ENCODE results near the gene HTR1B. TPM values are rescaled to one million over a fixed set of nuclear protein-coding genes. Genes with fewer than 3 reads are reported as not detected.

The HTR1B gene
- polyA plus RNA-seq, 1 donor, result 1.2 TPM

- Histone ChIP-seq H3K27ac (ENCODE audit: low read length) (no peak overlapping the region), H3K4me1 (ENCODE audit: control insufficient read depth, insufficient read depth, low read length) (no peaks in the 10 kb centered on the region), H3K27me3 (ENCODE audit: control insufficient read depth, insufficient read depth, low read length) (peaks cover 31% of the 10 kb centered on the region), H3K9me3 (ENCODE audit: control insufficient read depth, low read depth, low read length) (peaks cover 2% of the 10 kb centered on the region), H3K36me3 (ENCODE audit: control insufficient read depth, insufficient read depth, low read length) (no peaks in the 10 kb centered on the region), H3K4me3 (ENCODE audit: low read length) (no peak overlapping the region)
- no CpG with 5 or more reads among the region's 6 CpGs for WGBS (ENCODE audit: insufficient coverage, low lambda C conversion rate)
- no peak for DNase-seq
These were observed 5.6 kb upstream of the HTR1B start for GRCh38 chr6:77468939-77469338.

- H3K9me3 ChIP-seq (ENCODE audit: control insufficient read depth, low read depth, low read length), result peaks cover 6% of the 10 kb centered on the region
- H3K4me1 ChIP-seq (ENCODE audit: control insufficient read depth, insufficient read depth, low read length), result peaks cover 4% of the 10 kb centered on the region
- peak overlapping the region; percentile 47 for H3K4me3 ChIP-seq (ENCODE audit: low read length)
- WGBS (ENCODE audit: insufficient coverage, low lambda C conversion rate), result 8% methylated on average over 2 of the region's 30 CpGs
- no peaks in the 10 kb centered on the region for H3K36me3 ChIP-seq (ENCODE audit: control insufficient read depth, insufficient read depth, low read length)
- peaks cover 53% of the 10 kb centered on the region for H3K27me3 ChIP-seq (ENCODE audit: control insufficient read depth, insufficient read depth, low read length)
- no peak overlapping the region for H3K27ac ChIP-seq (ENCODE audit: low read length)
- peak in 1 of 2 donors; percentile 57 for DNase-seq
These were observed 3.5 kb upstream of the HTR1B start for GRCh38 chr6:77466451-77467437.

- H3K9me3 ChIP-seq (ENCODE audit: control insufficient read depth, low read depth, low read length), result peaks cover 6% of the 10 kb centered on the region
- no peak overlapping the region for H3K27ac ChIP-seq (ENCODE audit: low read length)
- H3K27me3 ChIP-seq (ENCODE audit: control insufficient read depth, insufficient read depth, low read length), result peaks cover 58% of the 10 kb centered on the region
- no peaks in the 10 kb centered on the region for H3K36me3 ChIP-seq (ENCODE audit: control insufficient read depth, insufficient read depth, low read length)
- peak; percentile 46 to 69 for DNase-seq
- H3K4me3 ChIP-seq (ENCODE audit: low read length), result peak overlapping the region; percentile 47
- no CpG with 5 or more reads among the region's 17 CpGs for WGBS (ENCODE audit: insufficient coverage, low lambda C conversion rate)
- H3K4me1 ChIP-seq (ENCODE audit: control insufficient read depth, insufficient read depth, low read length), result peaks cover 4% of the 10 kb centered on the region
These were observed 2.8 kb upstream of the HTR1B start for GRCh38 chr6:77466055-77466450.

- WGBS (ENCODE audit: insufficient coverage, low lambda C conversion rate), result 0% methylated on average over 1 of the region's 8 CpGs
- H3K36me3 ChIP-seq (ENCODE audit: control insufficient read depth, insufficient read depth, low read length), result no peaks in the 10 kb centered on the region
- H3K9me3 ChIP-seq (ENCODE audit: control insufficient read depth, low read depth, low read length), result peaks cover 6% of the 10 kb centered on the region
- H3K4me1 ChIP-seq (ENCODE audit: control insufficient read depth, insufficient read depth, low read length), result peaks cover 4% of the 10 kb centered on the region
- H3K4me3 ChIP-seq (ENCODE audit: low read length), result peak overlapping the region; percentile 39
- H3K27me3 ChIP-seq (ENCODE audit: control insufficient read depth, insufficient read depth, low read length), result peaks cover 66% of the 10 kb centered on the region
- DNase-seq, result no peak
- H3K27ac ChIP-seq (ENCODE audit: low read length), result no peak overlapping the region
These were observed 1.2 kb upstream of the HTR1B start for GRCh38 chr6:77464495-77464867.

GRCh38 chr6:77463861-77464494 is 687 bp upstream of the HTR1B start:
- peak overlapping the region; percentile 39 for H3K4me3 ChIP-seq (ENCODE audit: low read length)
- WGBS (ENCODE audit: insufficient coverage, low lambda C conversion rate), result no CpG with 5 or more reads among the region's 53 CpGs
- H3K4me1 ChIP-seq (ENCODE audit: control insufficient read depth, insufficient read depth, low read length), result peaks cover 4% of the 10 kb centered on the region
- H3K9me3 ChIP-seq (ENCODE audit: control insufficient read depth, low read depth, low read length), result peaks cover 6% of the 10 kb centered on the region
- peak in 1 of 2 donors; percentile 41 for DNase-seq
- H3K36me3 ChIP-seq (ENCODE audit: control insufficient read depth, insufficient read depth, low read length), result no peaks in the 10 kb centered on the region
- no peak overlapping the region for H3K27ac ChIP-seq (ENCODE audit: low read length)
- peaks cover 66% of the 10 kb centered on the region for H3K27me3 ChIP-seq (ENCODE audit: control insufficient read depth, insufficient read depth, low read length)

- peaks cover 4% of the 10 kb centered on the region for H3K4me1 ChIP-seq (ENCODE audit: control insufficient read depth, insufficient read depth, low read length)
- peak in 1 of 2 donors; percentile 25 for DNase-seq
- no CpG with 5 or more reads among the region's 55 CpGs for WGBS (ENCODE audit: insufficient coverage, low lambda C conversion rate)
- peak overlapping the region; percentile 39 for H3K4me3 ChIP-seq (ENCODE audit: low read length)
- H3K27ac ChIP-seq (ENCODE audit: low read length), result no peak overlapping the region
- peaks cover 71% of the 10 kb centered on the region for H3K27me3 ChIP-seq (ENCODE audit: control insufficient read depth, insufficient read depth, low read length)
- peaks cover 6% of the 10 kb centered on the region for H3K9me3 ChIP-seq (ENCODE audit: control insufficient read depth, low read depth, low read length)
- H3K36me3 ChIP-seq (ENCODE audit: control insufficient read depth, insufficient read depth, low read length), result no peaks in the 10 kb centered on the region
These were observed 658 bp downstream of the HTR1B start for GRCh38 chr6:77462359-77463307.

- Histone ChIP-seq H3K4me3 (ENCODE audit: low read length) (no peak overlapping the region), H3K36me3 (ENCODE audit: control insufficient read depth, insufficient read depth, low read length) (no peaks in the 10 kb centered on the region), H3K27ac (ENCODE audit: low read length) (no peak overlapping the region), H3K9me3 (ENCODE audit: control insufficient read depth, low read depth, low read length) (peaks cover 6% of the 10 kb centered on the region), H3K4me1 (ENCODE audit: control insufficient read depth, insufficient read depth, low read length) (peaks cover 4% of the 10 kb centered on the region), H3K27me3 (ENCODE audit: control insufficient read depth, insufficient read depth, low read length) (peaks cover 65% of the 10 kb centered on the region)
- WGBS (ENCODE audit: insufficient coverage, low lambda C conversion rate), result no CpG with 5 or more reads among the region's 8 CpGs
- no peak for DNase-seq
These were observed 1.5 kb downstream of the HTR1B start for GRCh38 chr6:77461796-77462195.

- Histone ChIP-seq H3K9me3 (ENCODE audit: control insufficient read depth, low read depth, low read length) (no peaks in the 10 kb centered on the region), H3K27ac (ENCODE audit: low read length) (no peak overlapping the region), H3K4me1 (ENCODE audit: control insufficient read depth, insufficient read depth, low read length) (peaks cover 4% of the 10 kb centered on the region), H3K27me3 (ENCODE audit: control insufficient read depth, insufficient read depth, low read length) (peaks cover 35% of the 10 kb centered on the region), H3K36me3 (ENCODE audit: control insufficient read depth, insufficient read depth, low read length) (no peaks in the 10 kb centered on the region), H3K4me3 (ENCODE audit: low read length) (no peak overlapping the region)
- no peak for DNase-seq
- 100% methylated on average over 1 of the region's 1 CpG for WGBS (ENCODE audit: insufficient coverage, low lambda C conversion rate)
These were observed 4.9 kb downstream of the HTR1B start for GRCh38 chr6:77458421-77458820.

GRCh38 chr6:77457720-77458349 is 5.5 kb downstream of the HTR1B start:
- Histone ChIP-seq H3K4me3 (ENCODE audit: low read length) (no peak overlapping the region), H3K36me3 (ENCODE audit: control insufficient read depth, insufficient read depth, low read length) (no peaks in the 10 kb centered on the region), H3K27me3 (ENCODE audit: control insufficient read depth, insufficient read depth, low read length) (peaks cover 29% of the 10 kb centered on the region), H3K9me3 (ENCODE audit: control insufficient read depth, low read depth, low read length) (no peaks in the 10 kb centered on the region), H3K27ac (ENCODE audit: low read length) (no peak overlapping the region), H3K4me1 (ENCODE audit: control insufficient read depth, insufficient read depth, low read length) (no peaks in the 10 kb centered on the region)
- DNase-seq, result peak in 1 of 2 donors; percentile 36
- 0% methylated on average over 1 of the region's 6 CpGs for WGBS (ENCODE audit: insufficient coverage, low lambda C conversion rate)
